HepG2 (cell line): ENCODE measurements around the gene ELMO2. TPM values are rescaled to one million over a fixed set of nuclear protein-coding genes. Genes with fewer than 3 reads are reported as not detected.

Source experiments
- FOSL2 ChIP-seq: sonication (generic); formaldehyde crosslinking; IDR thresholded peaks from 2 replicates; pipeline ENCODE4 v1.4.0; 2020; ENCODE audit warnings: missing genetic modification reagents
- FOXP1 ChIP-seq, 2 experiments: fragments of 450-650 bp in 1 of 2; IDR thresholded peaks; 2 replicates each; pipeline ENCODE4 v1.6.1; 2017 to 2018; ENCODE audit warnings: antibody characterized with exemption in 1 of 2
- IKZF4 ChIP-seq: sonication (generic); formaldehyde crosslinking; IDR thresholded peaks from 2 replicates; pipeline ENCODE4 v1.5.1; 2020; ENCODE audit warnings: borderline replicate concordance, mild to moderate bottlenecking, low read depth, missing genetic modification reagents; ENCODE audit errors: not compliant biosample characterization
- KLF12 ChIP-seq: sonication (generic); formaldehyde crosslinking; IDR thresholded peaks from 2 replicates; pipeline ENCODE4 v1.4.0; 2020; ENCODE audit warnings: missing genetic modification reagents, borderline replicate concordance
- KMT2A ChIP-seq: sonication (generic); formaldehyde crosslinking; IDR thresholded peaks from 2 replicates; pipeline ENCODE4 v1.4.0; 2020; ENCODE audit warnings: missing genetic modification reagents
- MED1 ChIP-seq: sonication (generic); formaldehyde crosslinking; IDR thresholded peaks from 2 replicates; pipeline ENCODE4 v1.4.0; 2020; ENCODE audit warnings: missing genetic modification reagents
- NFYC ChIP-seq: IDR thresholded peaks from 2 replicates; pipeline ENCODE4 v1.6.1; 2016; ENCODE audit warnings: missing genetic modification reagents, missing compliant biosample characterization
- RFX3 ChIP-seq: IDR thresholded peaks from 2 replicates; pipeline ENCODE4 v1.6.1; 2016; ENCODE audit warnings: missing biosample characterization, missing genetic modification reagents
- RXRA ChIP-seq: sonication (generic); formaldehyde crosslinking; IDR thresholded peaks from 2 replicates; pipeline ENCODE4 v1.5.1; 2020; ENCODE audit warnings: missing genetic modification reagents
- SIN3A ChIP-seq: IDR thresholded peaks from 2 replicates; pipeline ENCODE4 v1.6.1; 2011; ENCODE audit warnings: low read depth, mild to moderate bottlenecking, control low read depth, low read length, borderline replicate concordance
- SP4 ChIP-seq: sonication (generic); formaldehyde crosslinking; IDR thresholded peaks from 2 replicates; pipeline ENCODE4 v1.8.1; 2023; ENCODE audit warnings: mild to moderate bottlenecking, missing genetic modification reagents
- TOE1 ChIP-seq: sonication (generic); formaldehyde crosslinking; IDR thresholded peaks from 2 replicates; pipeline ENCODE4 v1.4.0; 2020; ENCODE audit warnings: mild to moderate bottlenecking, missing genetic modification reagents
- ZBTB1 ChIP-seq: sonication (generic); formaldehyde crosslinking; IDR thresholded peaks from 2 replicates; pipeline ENCODE4 v1.4.0; 2020; ENCODE audit warnings: missing genetic modification reagents, borderline replicate concordance
- ZBTB3 ChIP-seq: sonication (generic); formaldehyde crosslinking; IDR thresholded peaks from 2 replicates; pipeline ENCODE4 v1.4.0; 2020; ENCODE audit warnings: low read depth, mild to moderate bottlenecking, moderate library complexity, missing genetic modification reagents, borderline replicate concordance
- ZBTB42 ChIP-seq: sonication (generic); formaldehyde crosslinking; IDR thresholded peaks from 2 replicates; pipeline ENCODE4 v1.5.0; 2020; ENCODE audit warnings: mild to moderate bottlenecking, missing genetic modification reagents
- ZNF629 ChIP-seq: sonication (generic); formaldehyde crosslinking; conservative IDR thresholded peaks from 2 replicates; pipeline ENCODE4 v1.5.0; 2020; ENCODE audit warnings: missing genetic modification reagents
- ZNF670 ChIP-seq: sonication (generic); formaldehyde crosslinking; IDR thresholded peaks from 2 replicates; pipeline ENCODE4 v1.8.0; 2022; ENCODE audit warnings: mild to moderate bottlenecking, missing genetic modification reagents, borderline replicate concordance
- ZNF776 ChIP-seq: sonication (generic); formaldehyde crosslinking; IDR thresholded peaks from 2 replicates; pipeline ENCODE4 v1.4.0; 2020; ENCODE audit warnings: mild to moderate bottlenecking, missing genetic modification reagents
- ZSCAN9 ChIP-seq: IDR thresholded peaks from 2 replicates; pipeline ENCODE4 v1.6.1; 2016; ENCODE audit warnings: borderline replicate concordance
- polyA plus RNA-seq, 8 experiments: library from polyadenylated mRNA; depleted of rRNA in 3 of 8; stranded (reverse) in 7 of 8; unstranded in 1 of 8; fragments of >200 nt; fragmentation: Illumina TruSeq in 4 of 8; extraction: Trizol in 4 of 8; gene quantifications; 2 replicates each; pipeline versions ENCODE4 v1.2.1 to v1.2.3, GENCODE V29; 2011 to 2016; ENCODE audit warnings: low read depth in 4 of 8, missing spikeins in 1 of 8, mixed read lengths in 1 of 8; ENCODE audit not compliant: insufficient read depth in 1 of 8
- total RNA-seq, 5 experiments: library from RNA; depleted of rRNA; stranded (reverse); fragments of >200 nt; fragmentation: Illumina TruSeq; extraction: Trizol; gene quantifications; 2 replicates each; pipeline ENCODE4 v1.2.3, GENCODE V29; 2016; ENCODE audit warnings: low read depth in 1 of 5
- TF ChIP-seq, protein P1 (sequence below): sonication (generic); formaldehyde crosslinking; IDR thresholded peaks from 2 replicates; pipeline ENCODE4 v1.5.1; 2020; ENCODE audit warnings: mild to moderate bottlenecking, missing genetic modification reagents, borderline replicate concordance
- TF ChIP-seq, protein P2 (sequence below): sonication (generic); formaldehyde crosslinking; IDR thresholded peaks from 2 replicates; pipeline ENCODE4 v1.8.1; 2023; ENCODE audit warnings: missing genetic modification reagents, inconsistent platforms, borderline replicate concordance
- TF ChIP-seq, protein P3 (sequence below): sonication (generic); formaldehyde crosslinking; IDR thresholded peaks from 2 replicates; pipeline ENCODE4 v1.9.0; 2021; ENCODE audit warnings: missing genetic modification reagents, mild to moderate bottlenecking, borderline replicate concordance

Gene ELMO2
- total and polyA plus RNA-seq, 2 of the 13 experiments (the other 11 are each of a cell fraction or from before 2014, with no cell fraction given), result 30.6 to 35.7 TPM

DNA sequence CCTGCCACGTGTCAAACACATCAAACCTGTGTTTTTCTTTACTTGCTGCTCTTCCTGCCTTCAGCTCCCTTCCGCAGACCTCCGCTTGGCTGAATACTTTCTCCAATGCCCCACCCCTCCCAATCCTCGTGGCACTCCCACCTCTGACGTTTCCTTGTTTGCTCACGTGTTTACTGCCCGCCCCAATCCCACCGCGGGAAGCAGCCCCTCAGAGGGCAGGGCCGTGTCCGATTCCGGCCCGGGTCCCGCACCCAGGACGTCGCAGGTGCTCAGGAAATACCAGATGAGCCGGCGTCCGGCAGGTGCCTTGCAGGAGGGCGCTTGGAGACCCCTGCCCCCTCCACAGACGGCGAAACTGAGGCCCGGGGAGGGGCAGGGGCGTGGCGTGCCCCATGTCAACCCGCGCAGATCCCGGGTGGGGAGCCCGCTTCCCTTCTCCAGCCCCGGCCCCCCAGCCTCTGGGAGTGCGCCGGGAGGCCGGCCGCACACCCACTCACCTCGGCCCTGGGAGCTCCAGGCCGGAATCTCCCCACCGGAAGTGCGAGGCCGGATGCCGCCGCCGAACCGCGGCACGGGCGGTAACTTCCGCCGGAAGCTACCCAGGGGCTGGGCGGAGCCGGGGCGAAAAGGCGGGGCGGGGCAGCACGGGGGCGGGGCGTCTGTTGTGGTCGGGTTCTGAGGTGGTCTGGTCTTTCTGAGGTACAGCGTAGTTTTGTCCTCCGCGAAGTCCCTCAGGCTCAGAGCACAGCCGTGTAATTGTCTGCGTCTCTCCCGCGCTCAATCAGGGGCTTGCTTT is 42.3 kb downstream of the ELMO2 start (continued):
- TF ChIP-seq ZNF776 (CRISPR knock-in tag) (peak; percentile 97; the same call in 1 of the 2 replicates), IKZF4 (peak; percentile 94), RXRA (CRISPR knock-in tag) (peak; percentile 88; the same call in 1 of the 2 replicates), KLF12 (CRISPR knock-in tag) (peak; percentile 93; the same call in 1 of the 2 replicates), SIN3A (peak; percentile 95), TOE1 (CRISPR knock-in tag) (no peak; the same call in 1 of the 2 replicates), NFYC (CRISPR knock-in tag) (peak; percentile 62), ZBTB3 (CRISPR knock-in tag) (no peak), ZSCAN9 (CRISPR knock-in tag) (peak; percentile 75), ZBTB1 (CRISPR knock-in tag) (peak; percentile 53; the same call in 1 of the 2 replicates), ZBTB42 (CRISPR knock-in tag) (no peak), SP4 (peak; percentile 82; the same call in 1 of the 2 replicates), KMT2A (CRISPR knock-in tag) (peak; percentile 61; the same call in 1 of the 2 replicates), RFX3 (CRISPR knock-in tag) (no peak; the same call in 1 of the 2 replicates), ZNF670 (CRISPR knock-in tag) (peak; percentile 84; the same call in 1 of the 2 replicates), FOSL2 (CRISPR knock-in tag) (peak; percentile 66), ZNF629 (CRISPR knock-in tag) (peak; percentile 63), MED1 (CRISPR knock-in tag) (no peak; the same call in none of the 2 replicates), FOXP1 (IDR thresholded peaks at IDR 0.05) (peak; percentile 69; the same call in 1 of the 2 replicates), FOXP1 (CRISPR knock-in tag; IDR thresholded peaks at IDR 0.05) (peak; percentile 83)
- TF ChIP-seq, protein P1, sequence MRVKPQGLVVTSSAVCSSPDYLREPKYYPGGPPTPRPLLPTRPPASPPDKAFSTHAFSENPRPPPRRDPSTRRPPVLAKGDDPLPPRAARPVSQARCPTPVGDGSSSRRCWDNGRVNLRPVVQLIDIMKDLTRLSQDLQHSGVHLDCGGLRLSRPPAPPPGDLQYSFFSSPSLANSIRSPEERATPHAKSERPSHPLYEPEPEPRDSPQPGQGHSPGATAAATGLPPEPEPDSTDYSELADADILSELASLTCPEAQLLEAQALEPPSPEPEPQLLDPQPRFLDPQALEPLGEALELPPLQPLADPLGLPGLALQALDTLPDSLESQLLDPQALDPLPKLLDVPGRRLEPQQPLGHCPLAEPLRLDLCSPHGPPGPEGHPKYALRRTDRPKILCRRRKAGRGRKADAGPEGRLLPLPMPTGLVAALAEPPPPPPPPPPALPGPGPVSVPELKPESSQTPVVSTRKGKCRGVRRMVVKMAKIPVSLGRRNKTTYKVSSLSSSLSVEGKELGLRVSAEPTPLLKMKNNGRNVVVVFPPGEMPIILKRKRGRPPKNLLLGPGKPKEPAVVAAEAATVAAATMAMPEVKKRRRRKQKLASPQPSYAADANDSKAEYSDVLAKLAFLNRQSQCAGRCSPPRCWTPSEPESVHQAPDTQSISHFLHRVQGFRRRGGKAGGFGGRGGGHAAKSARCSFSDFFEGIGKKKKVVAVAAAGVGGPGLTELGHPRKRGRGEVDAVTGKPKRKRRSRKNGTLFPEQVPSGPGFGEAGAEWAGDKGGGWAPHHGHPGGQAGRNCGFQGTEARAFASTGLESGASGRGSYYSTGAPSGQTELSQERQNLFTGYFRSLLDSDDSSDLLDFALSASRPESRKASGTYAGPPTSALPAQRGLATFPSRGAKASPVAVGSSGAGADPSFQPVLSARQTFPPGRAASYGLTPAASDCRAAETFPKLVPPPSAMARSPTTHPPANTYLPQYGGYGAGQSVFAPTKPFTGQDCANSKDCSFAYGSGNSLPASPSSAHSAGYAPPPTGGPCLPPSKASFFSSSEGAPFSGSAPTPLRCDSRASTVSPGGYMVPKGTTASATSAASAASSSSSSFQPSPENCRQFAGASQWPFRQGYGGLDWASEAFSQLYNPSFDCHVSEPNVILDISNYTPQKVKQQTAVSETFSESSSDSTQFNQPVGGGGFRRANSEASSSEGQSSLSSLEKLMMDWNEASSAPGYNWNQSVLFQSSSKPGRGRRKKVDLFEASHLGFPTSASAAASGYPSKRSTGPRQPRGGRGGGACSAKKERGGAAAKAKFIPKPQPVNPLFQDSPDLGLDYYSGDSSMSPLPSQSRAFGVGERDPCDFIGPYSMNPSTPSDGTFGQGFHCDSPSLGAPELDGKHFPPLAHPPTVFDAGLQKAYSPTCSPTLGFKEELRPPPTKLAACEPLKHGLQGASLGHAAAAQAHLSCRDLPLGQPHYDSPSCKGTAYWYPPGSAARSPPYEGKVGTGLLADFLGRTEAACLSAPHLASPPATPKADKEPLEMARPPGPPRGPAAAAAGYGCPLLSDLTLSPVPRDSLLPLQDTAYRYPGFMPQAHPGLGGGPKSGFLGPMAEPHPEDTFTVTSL, result no peak; the same call in 1 of the 2 replicates
- TF ChIP-seq, protein P2, sequence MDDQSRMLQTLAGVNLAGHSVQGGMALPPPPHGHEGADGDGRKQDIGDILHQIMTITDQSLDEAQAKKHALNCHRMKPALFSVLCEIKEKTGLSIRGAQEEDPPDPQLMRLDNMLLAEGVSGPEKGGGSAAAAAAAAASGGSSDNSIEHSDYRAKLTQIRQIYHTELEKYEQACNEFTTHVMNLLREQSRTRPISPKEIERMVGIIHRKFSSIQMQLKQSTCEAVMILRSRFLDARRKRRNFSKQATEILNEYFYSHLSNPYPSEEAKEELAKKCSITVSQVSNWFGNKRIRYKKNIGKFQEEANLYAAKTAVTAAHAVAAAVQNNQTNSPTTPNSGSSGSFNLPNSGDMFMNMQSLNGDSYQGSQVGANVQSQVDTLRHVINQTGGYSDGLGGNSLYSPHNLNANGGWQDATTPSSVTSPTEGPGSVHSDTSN, result peak; percentile 93
- TF ChIP-seq, protein P3, sequence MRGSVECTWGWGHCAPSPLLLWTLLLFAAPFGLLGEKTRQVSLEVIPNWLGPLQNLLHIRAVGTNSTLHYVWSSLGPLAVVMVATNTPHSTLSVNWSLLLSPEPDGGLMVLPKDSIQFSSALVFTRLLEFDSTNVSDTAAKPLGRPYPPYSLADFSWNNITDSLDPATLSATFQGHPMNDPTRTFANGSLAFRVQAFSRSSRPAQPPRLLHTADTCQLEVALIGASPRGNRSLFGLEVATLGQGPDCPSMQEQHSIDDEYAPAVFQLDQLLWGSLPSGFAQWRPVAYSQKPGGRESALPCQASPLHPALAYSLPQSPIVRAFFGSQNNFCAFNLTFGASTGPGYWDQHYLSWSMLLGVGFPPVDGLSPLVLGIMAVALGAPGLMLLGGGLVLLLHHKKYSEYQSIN (CRISPR knock-in tag), result no peak
